ENCODE data around the gene ACAA2.

ACAA2 gene

DNA sequence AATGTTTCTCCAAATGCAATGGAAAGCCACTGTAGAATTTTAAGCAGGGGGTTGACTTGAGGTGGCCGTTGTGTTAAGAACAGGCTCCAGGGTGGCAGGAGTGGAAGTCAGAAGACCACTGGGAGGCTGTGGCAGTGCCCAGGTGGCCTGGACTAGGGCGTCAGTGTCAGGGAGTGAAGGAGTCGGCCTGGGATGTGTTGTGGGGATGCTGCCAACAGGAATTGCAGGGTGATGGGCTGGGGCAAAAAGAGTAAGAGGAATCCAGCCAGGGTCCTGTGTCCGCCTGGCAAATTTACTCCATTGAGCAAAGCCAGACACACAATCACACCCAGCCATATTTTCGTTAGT lies 55.1 kb downstream of the ACAA2 start:
- no peaks in the 10 kb centered on the region for H3K36me3 ChIP-seq (ENCODE audit: control insufficient read depth, low read length)
- H3K27ac ChIP-seq (ENCODE audit: low read depth, low read length), result no peak overlapping the region
- TF ChIP-seq EZH2phosphoT487 (IDR thresholded peaks at IDR 0.05; ENCODE audit: borderline replicate concordance, low read length), result no peak
- TF ChIP-seq, protein P1, sequence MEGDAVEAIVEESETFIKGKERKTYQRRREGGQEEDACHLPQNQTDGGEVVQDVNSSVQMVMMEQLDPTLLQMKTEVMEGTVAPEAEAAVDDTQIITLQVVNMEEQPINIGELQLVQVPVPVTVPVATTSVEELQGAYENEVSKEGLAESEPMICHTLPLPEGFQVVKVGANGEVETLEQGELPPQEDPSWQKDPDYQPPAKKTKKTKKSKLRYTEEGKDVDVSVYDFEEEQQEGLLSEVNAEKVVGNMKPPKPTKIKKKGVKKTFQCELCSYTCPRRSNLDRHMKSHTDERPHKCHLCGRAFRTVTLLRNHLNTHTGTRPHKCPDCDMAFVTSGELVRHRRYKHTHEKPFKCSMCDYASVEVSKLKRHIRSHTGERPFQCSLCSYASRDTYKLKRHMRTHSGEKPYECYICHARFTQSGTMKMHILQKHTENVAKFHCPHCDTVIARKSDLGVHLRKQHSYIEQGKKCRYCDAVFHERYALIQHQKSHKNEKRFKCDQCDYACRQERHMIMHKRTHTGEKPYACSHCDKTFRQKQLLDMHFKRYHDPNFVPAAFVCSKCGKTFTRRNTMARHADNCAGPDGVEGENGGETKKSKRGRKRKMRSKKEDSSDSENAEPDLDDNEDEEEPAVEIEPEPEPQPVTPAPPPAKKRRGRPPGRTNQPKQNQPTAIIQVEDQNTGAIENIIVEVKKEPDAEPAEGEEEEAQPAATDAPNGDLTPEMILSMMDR (IDR thresholded peaks at IDR 0.05; ENCODE audit: low read depth, low read length, poor library complexity, severe bottlenecking), result no peak
- H3K27me3 ChIP-seq (ENCODE audit: control insufficient read depth, low read length), result no peaks in the 10 kb centered on the region
- H3K9me3 ChIP-seq (ENCODE audit: control insufficient read depth, insufficient read depth, low read length), result no peaks in the 10 kb centered on the region
- H4K20me1 ChIP-seq (ENCODE audit: control insufficient read depth, insufficient read depth, low read depth, low read length), result no peaks in the 10 kb centered on the region
- no peak overlapping the region for H3K4me3 ChIP-seq (ENCODE audit: low read length)
- no peaks in the 10 kb centered on the region for H3K9me2 ChIP-seq (replicated peaks; ENCODE audit: control insufficient read depth, low read length)
- no peaks in the 10 kb centered on the region for H3K4me1 ChIP-seq (ENCODE audit: control insufficient read depth, low read length)
- H3K4me2 ChIP-seq (ENCODE audit: low read length), result no peak overlapping the region
- no peaks in the 10 kb centered on the region for H3F3A ChIP-seq (ENCODE audit: control insufficient read depth, insufficient read depth)
- no peaks in the 10 kb centered on the region for H3K79me2 ChIP-seq (ENCODE audit: control insufficient read depth, low read length)

DNA sequence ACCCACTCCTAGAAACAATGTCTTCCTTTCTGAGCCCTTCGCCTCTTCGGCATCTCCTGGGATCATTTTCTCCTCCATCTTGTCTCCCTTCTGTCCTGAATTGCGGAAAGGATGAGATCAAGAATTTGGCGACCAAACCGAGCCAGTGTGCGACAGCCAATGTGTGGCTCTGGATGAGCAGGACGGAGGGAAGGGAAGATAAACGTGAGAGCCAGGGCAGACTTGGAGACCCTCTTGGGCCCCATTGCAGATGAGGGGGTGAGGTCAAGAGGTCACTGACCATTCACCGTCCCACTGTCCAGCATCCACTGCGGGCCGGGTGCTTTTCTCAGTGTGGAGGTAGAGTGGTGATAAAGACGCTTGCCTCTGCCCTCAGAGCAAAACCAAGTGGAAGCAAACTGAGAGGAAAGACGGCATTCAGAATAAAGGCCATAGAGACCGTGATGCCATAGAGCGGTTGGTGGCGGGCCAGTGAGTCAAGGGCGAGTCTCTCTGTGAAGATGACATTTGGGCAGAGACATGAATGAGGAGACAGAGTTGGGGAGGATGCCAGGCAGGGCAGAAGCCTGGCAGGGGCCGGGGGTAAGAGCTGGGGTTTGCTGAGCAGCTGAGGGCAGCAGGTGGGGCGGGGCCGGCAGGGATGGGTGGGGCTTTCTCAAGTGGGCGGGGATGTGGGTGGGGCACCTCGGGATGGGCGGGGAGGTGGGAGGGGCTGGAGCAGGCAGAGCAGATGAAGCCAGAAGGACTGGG lies 55.6 kb downstream of the ACAA2 start:
- Histone ChIP-seq H4K20me1 (ENCODE audit: control insufficient read depth, insufficient read depth, low read depth, low read length) (no peaks in the 10 kb centered on the region), H3K4me1 (ENCODE audit: control insufficient read depth, low read length) (no peaks in the 10 kb centered on the region), H3K9me2 (replicated peaks; ENCODE audit: control insufficient read depth, low read length) (no peaks in the 10 kb centered on the region), H3K36me3 (ENCODE audit: control insufficient read depth, low read length) (no peaks in the 10 kb centered on the region), H3K9me3 (ENCODE audit: control insufficient read depth, insufficient read depth, low read length) (no peaks in the 10 kb centered on the region), H3K27me3 (ENCODE audit: control insufficient read depth, low read length) (peaks cover 4% of the 10 kb centered on the region; the same call in 1 of the 2 replicates), H3K4me3 (ENCODE audit: low read length) (no peak overlapping the region), H3K27ac (ENCODE audit: low read depth, low read length) (no peak overlapping the region), H3F3A (ENCODE audit: control insufficient read depth, insufficient read depth) (no peaks in the 10 kb centered on the region), H3K4me2 (ENCODE audit: low read length) (no peak overlapping the region), H3K79me2 (ENCODE audit: control insufficient read depth, low read length) (no peaks in the 10 kb centered on the region)
- TF ChIP-seq, protein P1 (IDR thresholded peaks at IDR 0.05; ENCODE audit: low read depth, low read length, poor library complexity, severe bottlenecking), result no peak
- no peak for TF ChIP-seq EZH2phosphoT487 (IDR thresholded peaks at IDR 0.05; ENCODE audit: borderline replicate concordance, low read length)

DNA sequence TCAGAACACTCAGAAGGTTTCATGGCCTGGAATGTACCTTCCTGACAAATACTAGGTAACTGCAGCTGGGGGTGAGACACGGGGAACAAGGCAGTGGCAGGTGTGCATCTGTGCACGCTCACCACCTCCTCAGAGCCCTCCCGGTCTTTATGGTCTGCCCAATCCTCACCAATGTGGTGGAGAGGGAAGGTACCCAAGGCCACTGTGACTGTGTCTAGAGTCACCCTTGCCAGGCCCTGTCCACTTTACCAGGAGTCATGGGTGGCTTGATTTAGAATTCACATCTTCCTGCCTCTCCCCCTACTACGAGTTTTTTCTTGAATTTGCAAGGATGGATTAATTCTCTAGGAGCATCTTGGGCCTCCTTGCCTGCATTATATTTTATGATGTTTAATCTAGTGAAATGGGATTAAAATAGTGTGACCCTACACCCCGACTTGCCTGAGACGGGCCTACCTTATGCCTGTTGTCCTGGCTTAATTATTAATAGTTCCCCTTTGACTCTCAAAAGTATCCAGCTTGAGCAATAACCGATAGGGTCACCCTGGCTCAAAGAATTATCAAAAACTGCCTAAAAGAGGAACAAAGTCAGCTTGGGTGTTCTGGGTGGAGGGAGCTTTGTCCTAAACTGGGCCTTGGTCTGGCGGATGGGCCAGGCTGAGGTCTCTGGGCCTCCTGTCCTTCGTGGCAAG lies 56.5 kb downstream of the ACAA2 start:
- Histone ChIP-seq H3K4me3 (ENCODE audit: low read length) (no peak overlapping the region), H4K20me1 (ENCODE audit: control insufficient read depth, insufficient read depth, low read depth, low read length) (no peaks in the 10 kb centered on the region), H3F3A (ENCODE audit: control insufficient read depth, insufficient read depth) (no peaks in the 10 kb centered on the region), H3K4me2 (ENCODE audit: low read length) (no peak overlapping the region), H3K4me1 (ENCODE audit: control insufficient read depth, low read length) (no peaks in the 10 kb centered on the region), H3K9me2 (replicated peaks; ENCODE audit: control insufficient read depth, low read length) (no peaks in the 10 kb centered on the region), H3K27me3 (ENCODE audit: control insufficient read depth, low read length) (peaks cover 6% of the 10 kb centered on the region; the same call in 1 of the 2 replicates), H3K9me3 (ENCODE audit: control insufficient read depth, insufficient read depth, low read length) (no peaks in the 10 kb centered on the region), H3K79me2 (ENCODE audit: control insufficient read depth, low read length) (no peaks in the 10 kb centered on the region), H3K27ac (ENCODE audit: low read depth, low read length) (no peak overlapping the region), H3K36me3 (ENCODE audit: control insufficient read depth, low read length) (no peaks in the 10 kb centered on the region)
- TF ChIP-seq EZH2phosphoT487 (IDR thresholded peaks at IDR 0.05; ENCODE audit: borderline replicate concordance, low read length), result no peak
- TF ChIP-seq, protein P1 (IDR thresholded peaks at IDR 0.05; ENCODE audit: low read depth, low read length, poor library complexity, severe bottlenecking), result no peak
